H1 (cell line): ENCODE measurements around the gene PLGLB1. TPM values are rescaled to one million over a fixed set of nuclear protein-coding genes. Genes with fewer than 3 reads are reported as not detected.
"Not testable (repeated sequence)": the region's sequence is repeated elsewhere in the genome, so short reads cannot be mapped to it uniquely, and the experiment has no call there.

Source experiments
- CTCF ChIA-PET: fragments of 300-600 bp; sonication (Branson Sonifier 250); formaldehyde crosslinking; loops from one replicate; lab custom pipeline; 2021; ENCODE audit not compliant: partially characterized antibody; lab: Charles Lee
- POLR2A ChIA-PET: fragments of 300-600 bp; sonication (Branson Sonifier 250); formaldehyde crosslinking; loops from one replicate; lab custom pipeline; 2021; ENCODE audit warnings: inconsistent platforms; ENCODE audit not compliant: partially characterized antibody; lab: Charles Lee
- DNase-seq, 2 experiments: peaks; one replicate each; pipeline versions ENCODE4 v3.0.0 to v3.0.0-alpha.2; 2010 to 2022; ENCODE audit warnings: low spot score in 2 of 2, low read depth in 1 of 2, mixed read lengths in 1 of 2
- FAIRE-seq: peaks from 2 replicates; lab custom pipeline; 2011; peaks lifted over from hg19 to GRCh38; lab: Jason Lieb, UNC
- H2AFZ ChIP-seq: 2 replicates; pipeline ENCODE4 v1.8.1; 2012; ENCODE audit warnings: low read length, inconsistent platforms
- H2AK5ac ChIP-seq: 2 replicates; pipeline ENCODE4 v1.6.1; 2013; ENCODE audit warnings: low read depth, low read length
- H2BK120ac ChIP-seq: replicated peaks from 2 replicates; pipeline ENCODE3; 2013; ENCODE audit warnings: low read depth, low read length, inconsistent platforms
- H2BK12ac ChIP-seq: 2 replicates; pipeline ENCODE4 v1.6.1; 2013; ENCODE audit warnings: low read depth, low read length
- H2BK15ac ChIP-seq: 2 replicates; pipeline ENCODE4 v1.6.1; 2013; ENCODE audit warnings: low read length
- H2BK20ac ChIP-seq: 2 replicates; pipeline ENCODE4 v1.6.1; 2013; ENCODE audit warnings: low read length
- H2BK5ac ChIP-seq: 2 replicates; pipeline ENCODE4 v1.6.1; 2013; ENCODE audit warnings: low read depth, low read length
- H3K14ac ChIP-seq: 2 replicates; pipeline ENCODE4 v1.6.1; 2013; ENCODE audit warnings: inconsistent platforms; ENCODE audit not compliant: insufficient read length
- H3K18ac ChIP-seq: 2 replicates; pipeline ENCODE4 v1.6.1; 2013; ENCODE audit warnings: low read length; ENCODE audit errors: extremely low read depth
- H3K23ac ChIP-seq: 2 replicates; pipeline ENCODE4 v1.6.1; 2013; ENCODE audit warnings: inconsistent platforms; ENCODE audit not compliant: insufficient read length
- H3K23me2 ChIP-seq: 2 replicates; pipeline ENCODE4 v1.6.1; 2013; ENCODE audit warnings: low read depth, low read length
- H3K27ac ChIP-seq: 2 replicates; pipeline ENCODE4 v1.6.1; 2011; ENCODE audit warnings: low read depth, low read length, inconsistent platforms
- H3K27me3 ChIP-seq, 4 experiments: replicated peaks in 1 of 4; 1 replicate in 1 of 4; 2 replicates in 3 of 4; pipeline versions ENCODE4 v1.6.1 to v1.8.1; 2011 to 2013; ENCODE audit warnings: low read length in 3 of 4, mild to moderate bottlenecking in 3 of 4, inconsistent platforms in 2 of 4, mixed read lengths in 2 of 4, moderate library complexity in 1 of 4; ENCODE audit not compliant: control insufficient read depth in 3 of 4, insufficient read depth in 3 of 4; ENCODE audit errors: extremely low read depth in 1 of 4
- H3K36me3 ChIP-seq, 4 experiments: 2 replicates each; pipeline versions ENCODE4 v1.6.1 to v1.8.1; 2011 to 2013; ENCODE audit warnings: mild to moderate bottlenecking in 4 of 4, low read length in 3 of 4, moderate library complexity in 2 of 4, control low read depth in 1 of 4, inconsistent platforms in 1 of 4; ENCODE audit not compliant: insufficient read depth in 4 of 4, control insufficient read depth in 2 of 4
- H3K4ac ChIP-seq: replicated peaks from 2 replicates; pipeline ENCODE3; 2013; ENCODE audit warnings: low read length, low read depth, mixed read lengths, inconsistent platforms; ENCODE audit not compliant: insufficient read length
- H3K4me1 ChIP-seq, 4 experiments: replicated peaks in 1 of 4; 1 replicate in 1 of 4; 2 replicates in 3 of 4; pipeline versions ENCODE4 v1.6.1 to v1.8.1; 2011 to 2013; ENCODE audit warnings: low read length in 3 of 4, inconsistent platforms in 2 of 4, mixed read lengths in 1 of 4; ENCODE audit not compliant: insufficient read depth in 4 of 4, control insufficient read depth in 3 of 4
- H3K4me2 ChIP-seq, 2 experiments: 2 replicates each; pipeline versions ENCODE4 v1.6.1 to v1.8.1; 2011 to 2013; ENCODE audit warnings: low read depth in 2 of 2, low read length in 2 of 2, control low read depth in 1 of 2, inconsistent platforms in 1 of 2, mild to moderate bottlenecking in 1 of 2; ENCODE audit not compliant: insufficient read depth in 1 of 2
- H3K4me3 ChIP-seq, 4 experiments: fragments of 200-600, 300-600 bp in 1 of 4; sonication (generic), shearing (Covaris generic), sonication (Bioruptor Twin) in 1 of 4; 2 replicates each; pipeline versions ENCODE4 v1.5.1 to v1.8.1; 2011 to 2016; ENCODE audit warnings: low read length in 4 of 4, low read depth in 3 of 4, control low read depth in 2 of 4, inconsistent platforms in 2 of 4, mild to moderate bottlenecking in 2 of 4, mixed read lengths in 1 of 4, moderate library complexity in 1 of 4; ENCODE audit not compliant: insufficient read depth in 2 of 4; ENCODE audit errors: extremely low read depth in 1 of 4
- H3K56ac ChIP-seq: replicated peaks from 2 replicates; pipeline ENCODE3; 2013; ENCODE audit warnings: low read depth, mild to moderate bottlenecking, mixed read lengths, low read length, inconsistent platforms; ENCODE audit not compliant: insufficient read length
- H3K79me1 ChIP-seq: 2 replicates; pipeline ENCODE4 v1.6.1; 2013; ENCODE audit warnings: low read depth, low read length, control low read depth
- H3K79me2 ChIP-seq, 2 experiments: 2 replicates each; pipeline versions ENCODE4 v1.6.1 to v1.8.1; 2012 to 2013; ENCODE audit warnings: low read length in 2 of 2, mild to moderate bottlenecking in 2 of 2, inconsistent platforms in 1 of 2; ENCODE audit not compliant: insufficient read depth in 2 of 2, control insufficient read depth in 1 of 2
- H3K9ac ChIP-seq, 4 experiments: replicated peaks in 1 of 4; 1 replicate in 1 of 4; 2 replicates in 3 of 4; pipeline versions ENCODE4 v1.6.1 to v1.8.1; 2011 to 2013; ENCODE audit warnings: low read depth in 3 of 4, low read length in 3 of 4, control low read depth in 2 of 4, mild to moderate bottlenecking in 2 of 4, moderate library complexity in 2 of 4, inconsistent platforms in 1 of 4; ENCODE audit errors: extremely low read depth in 1 of 4
- H3K9me3 ChIP-seq, 2 experiments: 2 replicates each; pipeline versions ENCODE4 v1.6.1 to v1.8.1; 2012 to 2013; ENCODE audit warnings: mild to moderate bottlenecking in 2 of 2, moderate library complexity in 2 of 2, control low read depth in 1 of 2, inconsistent platforms in 1 of 2, low read depth in 1 of 2, low read length in 1 of 2, mixed read lengths in 1 of 2; ENCODE audit not compliant: insufficient read depth in 2 of 2
- H4K20me1 ChIP-seq, 2 experiments: replicated peaks in 1 of 2; 2 replicates each; pipeline versions ENCODE3 to v1.8.1; 2011 to 2013; ENCODE audit warnings: inconsistent platforms in 2 of 2, low read length in 2 of 2, mild to moderate bottlenecking in 1 of 2; ENCODE audit not compliant: insufficient read depth in 2 of 2, control insufficient read depth in 1 of 2
- H4K5ac ChIP-seq: 2 replicates; pipeline ENCODE4 v1.6.1; 2013; ENCODE audit warnings: low read length, low read depth, mixed read lengths, inconsistent platforms; ENCODE audit not compliant: insufficient read length
- H4K8ac ChIP-seq: 2 replicates; pipeline ENCODE4 v1.8.0; 2013; ENCODE audit warnings: mild to moderate bottlenecking, moderate library complexity, low read length, inconsistent platforms; ENCODE audit not compliant: insufficient read depth; ENCODE audit errors: extremely low read depth
- H4K91ac ChIP-seq: replicated peaks from 2 replicates; pipeline ENCODE3; 2013; ENCODE audit warnings: low read length, mixed read lengths, inconsistent platforms; ENCODE audit not compliant: insufficient read length
- WGBS, 2 experiments: shearing (Covaris generic) in 1 of 2; methylation state at CpG; one replicate each; pipeline versions ENCODE4 v1.1.6 to v1.1.7; 2013 to 2015; ENCODE audit warnings: low lambda C conversion rate in 2 of 2, mixed read lengths in 2 of 2, inconsistent platforms in 1 of 2, low coverage in 1 of 2, missing lambda C conversion rate in 1 of 2; ENCODE audit not compliant: insufficient replicate concordance in 2 of 2, insufficient coverage in 1 of 2, insufficient read length in 1 of 2; ENCODE audit errors: extremely low coverage in 1 of 2, missing lambda C conversion rate in 1 of 2; 5-methylcytosine and 5-hydroxymethylcytosine counted together
- polyA plus RNA-seq, 7 experiments: library from polyadenylated mRNA; depleted of rRNA in 3 of 7; stranded (reverse) in 5 of 7; unstranded in 2 of 7; fragments of >200 nt in 5 of 7; fragments of 200-250 nt in 2 of 7; gene quantifications; 1 replicate in 5 of 7; 2 replicates in 1 of 7; 4 replicates in 1 of 7; pipeline versions ENCODE4 v1.2.1 to v1.2.3, GENCODE V29; 2011 to 2013; ENCODE audit warnings: missing spikeins in 2 of 7, mixed read lengths in 2 of 7
- total RNA-seq: library from RNA; stranded (reverse); fragmentation: NEBNext Ultra II Directional; extraction: Animal tissue kit (Norgen Biotek cat#: 25700); gene quantifications from 2 replicates; pipeline ENCODE4 v1.2.1, GENCODE V29; 2021

The PLGLB1 gene
- total and polyA plus RNA-seq, 2 of the 8 experiments (the other 6 are each of a cell fraction or from before 2014, with no cell fraction given), result 0.14 TPM; not detected in 1

DNA sequence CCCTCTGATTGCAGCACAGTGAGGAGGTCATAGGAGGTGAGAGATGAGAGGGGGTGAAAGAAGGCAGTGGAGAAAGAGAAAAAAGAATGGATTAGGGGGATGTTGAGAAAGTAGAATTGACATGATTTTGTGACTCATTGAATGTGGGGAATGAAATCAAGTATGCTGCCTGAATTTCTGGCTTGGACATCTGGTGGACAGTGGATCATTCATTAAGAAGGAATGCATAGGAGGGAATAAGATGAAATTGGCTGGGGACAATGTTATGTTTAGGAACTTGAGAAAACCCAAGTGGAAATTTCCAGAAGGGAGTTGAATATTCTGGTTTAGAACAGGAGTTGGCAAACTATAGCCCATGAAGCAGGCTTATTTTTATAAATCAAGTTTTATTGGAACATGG is 7.0 kb upstream of the PLGLB1 start:
- H3K4ac ChIP-seq, H2BK120ac ChIP-seq, H3K23me2 ChIP-seq, DNase-seq, H2AFZ ChIP-seq, CTCF ChIA-PET, H2BK20ac ChIP-seq, POLR2A ChIA-PET, H3K27ac ChIP-seq, H3K4me3 ChIP-seq, H3K4me2 ChIP-seq, H4K5ac ChIP-seq, H2BK5ac ChIP-seq, H3K9me3 ChIP-seq, H3K14ac ChIP-seq, H3K27me3 ChIP-seq, H2AK5ac ChIP-seq, FAIRE-seq, H3K23ac ChIP-seq, H3K79me2 ChIP-seq, H3K4me1 ChIP-seq, H4K8ac ChIP-seq, H3K9ac ChIP-seq, H4K20me1 ChIP-seq, H4K91ac ChIP-seq, H3K79me1 ChIP-seq, H3K18ac ChIP-seq, H2BK15ac ChIP-seq, H2BK12ac ChIP-seq, H3K36me3 ChIP-seq, H3K56ac ChIP-seq: not testable (repeated sequence)

- CTCF ChIA-PET, H3K36me3 ChIP-seq, H2BK120ac ChIP-seq, H3K79me2 ChIP-seq, H2BK15ac ChIP-seq, FAIRE-seq, H4K8ac ChIP-seq, H3K14ac ChIP-seq, H3K27ac ChIP-seq, H3K18ac ChIP-seq, H3K4me2 ChIP-seq, H3K56ac ChIP-seq, H2AK5ac ChIP-seq, H2BK12ac ChIP-seq, H3K4me1 ChIP-seq, H3K9me3 ChIP-seq, POLR2A ChIA-PET, H2BK20ac ChIP-seq, H3K79me1 ChIP-seq, H4K91ac ChIP-seq, H3K9ac ChIP-seq, H3K27me3 ChIP-seq, H3K4ac ChIP-seq, H3K4me3 ChIP-seq, H2BK5ac ChIP-seq, H4K5ac ChIP-seq, H3K23ac ChIP-seq, H4K20me1 ChIP-seq, DNase-seq, H2AFZ ChIP-seq, H3K23me2 ChIP-seq: not testable (repeated sequence)
- no CpG with 5 or more reads among the region's 1 CpG for WGBS, 2 experiments
Measured at GRCh38 chr2:87026816-87027215, 5.2 kb upstream of the PLGLB1 start.
